Globus pallidus (tissue), 1 donor: ENCODE measurements around the gene HSH2D.
A peak's percentile ranks its signal among the peaks of the same experiment; 100 is the strongest.

ENCODE experiments used
- DNase-seq: peaks from one replicate; pipeline ENCODE4 v3.0.0-alpha.2; 2015; ENCODE audit warnings: low spot score

HSH2D gene

DNA sequence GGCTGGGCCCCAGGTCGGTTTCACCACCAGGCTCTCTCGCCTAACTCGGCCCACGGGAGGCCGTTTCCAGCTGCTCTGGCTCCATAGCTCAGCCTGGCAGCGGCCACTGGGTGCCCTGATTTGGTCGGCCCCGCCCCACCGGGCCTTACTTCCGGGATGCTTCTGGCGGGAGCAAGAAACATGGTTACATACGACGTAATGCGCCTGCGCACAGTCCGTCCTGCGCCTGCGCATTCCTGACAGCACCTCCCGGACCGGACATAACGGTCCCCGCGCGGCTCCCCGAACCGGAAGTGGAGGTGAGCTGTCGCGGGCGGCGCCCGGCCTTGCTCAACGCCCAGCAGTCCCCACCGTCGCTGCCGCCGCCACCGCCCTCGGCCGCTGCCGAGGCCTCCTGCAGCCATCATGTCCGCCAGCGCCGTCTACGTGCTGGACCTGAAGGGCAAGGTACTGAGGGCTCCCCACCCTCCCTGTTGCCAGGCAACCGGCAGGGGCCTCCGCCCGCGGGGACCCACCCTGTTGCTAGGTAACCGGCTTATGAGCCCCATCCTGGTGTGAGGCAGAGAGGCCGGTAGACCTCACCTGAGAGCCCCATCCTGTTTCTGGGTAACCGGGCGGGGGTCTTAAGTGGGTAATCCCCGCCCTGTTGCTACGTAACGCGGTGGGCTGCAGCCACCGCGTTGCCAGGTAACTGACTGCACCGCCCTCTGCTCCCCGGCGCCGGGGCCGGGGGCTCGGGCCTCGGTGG, 54.3 kb downstream of the HSH2D start, which contains the start of gene AP1M1:
AP1M1 (plus strand) TSS at position 290 of the 748 bp plus-strand sequence; CDS start at position 406, 116 bp downstream.
- DNase-seq, result peak; percentile 97

DNA sequence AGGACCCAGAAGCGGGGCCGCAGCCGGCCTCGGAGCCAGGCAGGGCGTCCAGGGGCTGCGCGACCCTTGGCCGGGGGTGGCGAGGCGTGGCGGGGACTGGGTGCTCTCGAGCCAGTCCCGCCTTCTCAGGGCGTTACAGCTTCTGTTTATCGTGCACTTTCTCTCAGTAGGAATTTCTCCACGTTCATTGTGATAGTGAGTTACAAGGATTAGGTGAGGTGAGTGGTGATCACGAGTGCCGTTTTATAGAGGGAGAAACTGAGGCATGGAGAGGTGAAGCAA, 54.8 kb downstream of the HSH2D start:
- no peak for DNase-seq

DNA sequence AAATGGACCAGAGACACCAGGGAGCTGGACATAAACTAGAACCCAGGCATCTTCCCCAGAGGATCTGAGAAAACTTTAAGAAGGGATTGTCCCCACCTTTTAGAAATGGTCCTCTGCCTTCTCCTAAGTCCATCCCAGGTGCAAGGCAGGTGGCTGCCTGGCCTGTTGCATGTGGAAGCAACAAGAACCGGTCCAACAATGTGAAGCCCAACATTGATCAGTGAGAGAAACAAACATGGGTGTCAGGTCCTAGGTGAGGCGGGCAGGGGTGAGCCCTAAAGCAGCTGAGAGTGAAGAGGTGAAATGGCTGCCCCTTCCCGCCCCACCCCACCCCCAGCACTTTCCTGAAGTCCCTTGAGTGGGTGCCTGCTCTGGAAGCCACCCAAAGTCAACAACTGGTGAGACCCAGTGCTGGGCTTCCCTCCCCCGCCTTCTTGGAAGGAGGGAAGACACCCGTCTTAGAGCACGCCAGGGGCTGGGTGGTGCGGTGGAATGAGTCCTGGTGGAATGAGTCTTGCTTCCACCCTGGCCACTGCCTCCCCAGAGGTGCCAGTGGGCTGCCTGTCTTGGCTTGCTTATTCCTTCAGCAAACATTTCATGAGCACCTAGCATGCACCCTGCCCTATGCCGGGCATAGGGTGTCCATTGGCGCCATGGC, 55.9 kb downstream of the HSH2D start:
- DNase-seq, result no peak

DNA sequence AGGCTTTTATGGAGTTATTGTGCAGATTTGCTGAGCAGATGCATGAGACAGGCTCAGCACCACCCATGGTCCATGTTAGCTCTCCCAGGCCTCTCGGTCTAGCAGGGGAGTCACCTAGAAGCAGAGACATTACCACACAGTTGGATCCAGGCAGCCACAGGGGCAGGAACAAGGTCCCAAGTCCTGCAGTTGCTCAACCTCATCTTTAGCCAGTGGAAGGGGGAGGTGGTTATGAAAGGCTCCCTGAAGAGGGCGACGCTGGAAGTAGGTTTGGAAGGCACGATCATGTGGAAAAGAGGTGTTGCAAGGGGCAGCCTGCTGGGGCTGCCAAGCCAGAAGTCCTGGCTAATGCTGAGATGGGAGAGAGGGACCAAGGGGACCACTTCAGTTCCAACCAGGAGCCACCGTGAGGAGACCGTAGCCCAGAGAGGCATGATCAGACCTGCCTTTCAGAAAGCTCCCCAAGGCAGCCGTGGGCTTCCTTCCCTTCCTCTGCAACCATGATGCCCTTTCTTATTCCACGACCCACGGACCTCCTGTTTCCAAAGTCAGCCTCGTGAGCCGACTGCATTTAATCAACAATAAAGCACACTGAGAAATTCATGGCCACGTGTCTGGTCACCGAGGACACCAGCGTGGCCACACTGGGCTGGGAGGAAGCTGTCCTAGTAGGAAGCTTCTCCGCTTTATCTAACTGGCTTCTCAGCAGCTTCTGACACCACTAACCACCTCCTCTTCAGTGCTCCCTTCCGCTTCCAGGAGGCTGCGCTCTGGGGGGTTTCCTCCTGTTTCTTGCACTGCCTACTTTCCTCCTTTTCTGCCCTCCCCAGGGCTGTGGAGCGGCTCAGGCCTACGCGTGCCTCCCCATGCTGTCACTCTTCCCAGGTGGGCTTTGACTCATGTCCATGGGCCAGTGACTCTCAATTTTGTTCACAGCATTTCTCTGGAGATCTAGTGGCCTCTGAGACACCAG, 56.8 kb downstream of the HSH2D start:
- no peak for DNase-seq

DNA sequence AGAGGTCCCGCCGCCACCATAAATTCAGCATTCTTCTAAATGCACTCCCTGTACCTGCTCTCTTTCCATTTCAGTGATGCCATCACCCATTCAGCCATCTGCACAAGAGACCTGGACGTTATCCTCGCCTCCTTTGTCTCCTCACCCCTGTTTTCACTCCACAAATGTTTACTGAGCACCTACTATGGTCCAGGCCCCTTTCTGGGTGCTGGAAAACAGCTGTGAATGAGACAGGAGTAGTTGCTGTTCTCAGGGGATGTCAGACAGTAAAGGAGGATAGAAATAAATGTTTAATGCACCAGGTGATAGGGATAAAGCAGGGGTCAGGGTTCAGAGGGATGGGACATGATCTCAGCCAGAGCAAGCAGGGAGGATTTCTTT, 57.5 kb downstream of the HSH2D start:
- no peak for DNase-seq

DNA sequence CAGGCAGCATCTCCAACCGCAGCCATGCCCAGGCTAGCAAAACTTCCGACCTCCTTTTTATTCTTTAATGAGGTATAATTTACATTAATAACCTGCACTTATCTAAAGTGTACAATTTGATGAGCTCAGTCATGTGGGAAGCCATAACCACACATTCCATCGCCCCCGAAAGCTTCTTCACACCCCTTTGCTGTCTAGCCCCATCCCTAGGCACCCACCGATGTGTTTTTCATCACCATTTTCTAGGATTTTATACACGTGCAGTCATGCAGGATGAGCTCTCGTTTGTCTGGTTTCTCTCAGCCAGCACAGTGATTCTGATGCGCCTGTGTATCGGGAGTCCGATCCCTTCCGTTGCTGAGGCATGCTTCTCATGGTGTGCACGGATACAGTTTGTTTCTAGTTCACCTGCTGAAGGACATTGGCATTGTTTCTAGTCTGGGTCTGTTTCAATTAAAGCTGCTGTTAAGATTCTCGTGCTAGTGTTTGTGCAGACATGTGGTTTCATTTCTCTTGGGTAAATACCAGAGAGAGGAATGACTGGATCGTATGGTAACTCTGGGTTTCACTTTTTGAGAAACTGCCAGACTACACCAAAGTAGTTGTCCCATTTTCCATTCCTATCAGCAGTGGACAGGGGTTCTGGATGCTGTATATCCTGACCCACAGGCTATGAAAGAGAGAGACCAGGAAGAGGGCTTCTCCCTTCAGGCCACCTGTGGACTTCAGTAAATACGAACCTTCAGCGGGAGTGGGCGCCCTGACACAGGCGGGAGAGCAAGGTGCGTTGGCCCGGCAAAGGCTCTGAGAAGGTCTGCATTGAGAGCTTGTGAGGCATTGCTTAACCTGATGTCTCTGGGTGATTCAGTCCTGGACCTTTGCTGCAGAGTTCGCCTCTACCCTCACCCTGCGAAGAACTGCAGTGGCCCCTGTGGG, 59.1 kb downstream of the HSH2D start:
- DNase-seq, result no peak

DNA sequence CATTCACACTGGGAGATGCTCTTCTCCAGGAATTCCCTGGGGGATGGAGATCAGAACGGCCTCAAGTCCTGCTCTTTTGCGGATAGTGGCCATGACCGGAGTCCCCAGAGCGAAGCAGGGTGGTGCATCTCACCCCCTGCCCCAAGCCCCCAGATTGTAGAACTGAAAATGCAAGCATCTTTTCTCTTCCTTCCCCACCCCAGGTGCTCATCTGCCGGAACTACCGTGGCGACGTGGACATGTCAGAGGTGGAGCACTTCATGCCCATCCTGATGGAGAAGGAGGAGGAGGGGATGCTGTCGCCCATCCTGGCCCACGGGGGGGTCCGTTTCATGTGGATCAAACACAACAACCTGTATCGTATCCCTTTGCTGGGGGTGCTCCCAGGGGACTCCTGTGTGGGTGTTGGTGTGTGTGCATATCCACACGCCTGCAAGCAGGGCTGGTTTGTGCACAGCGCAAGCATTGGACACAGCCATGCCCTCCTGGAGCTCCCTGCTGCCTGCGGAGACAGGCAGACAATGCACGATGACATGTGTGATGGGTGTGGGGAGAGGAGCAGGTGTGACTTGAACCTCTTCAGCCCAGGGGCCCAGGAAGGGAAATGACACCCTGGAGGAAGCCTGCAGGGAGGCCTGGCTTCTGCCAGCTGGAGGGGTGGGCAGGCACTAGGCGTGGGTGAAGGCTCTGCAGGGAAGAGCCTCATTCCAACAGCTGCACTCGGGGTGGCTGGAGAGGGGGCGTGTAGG, 59.9 kb downstream of the HSH2D start:
- no peak for DNase-seq

DNA sequence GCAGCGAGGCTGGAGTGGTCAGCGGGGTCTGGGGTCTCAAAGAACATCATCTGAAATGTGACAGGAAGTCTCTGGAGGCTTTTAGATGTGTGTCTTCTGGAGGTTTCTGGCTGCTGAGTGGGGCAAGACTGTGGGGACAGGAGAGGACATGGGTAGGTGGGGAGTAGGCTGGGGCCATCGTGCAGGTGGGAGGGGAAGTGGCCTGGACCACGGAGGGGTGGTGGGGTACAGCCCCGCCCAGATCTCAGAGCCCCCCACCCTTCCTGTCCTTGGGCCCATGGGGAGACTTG, 60.5 kb downstream of the HSH2D start:
- DNase-seq, result no peak

DNA sequence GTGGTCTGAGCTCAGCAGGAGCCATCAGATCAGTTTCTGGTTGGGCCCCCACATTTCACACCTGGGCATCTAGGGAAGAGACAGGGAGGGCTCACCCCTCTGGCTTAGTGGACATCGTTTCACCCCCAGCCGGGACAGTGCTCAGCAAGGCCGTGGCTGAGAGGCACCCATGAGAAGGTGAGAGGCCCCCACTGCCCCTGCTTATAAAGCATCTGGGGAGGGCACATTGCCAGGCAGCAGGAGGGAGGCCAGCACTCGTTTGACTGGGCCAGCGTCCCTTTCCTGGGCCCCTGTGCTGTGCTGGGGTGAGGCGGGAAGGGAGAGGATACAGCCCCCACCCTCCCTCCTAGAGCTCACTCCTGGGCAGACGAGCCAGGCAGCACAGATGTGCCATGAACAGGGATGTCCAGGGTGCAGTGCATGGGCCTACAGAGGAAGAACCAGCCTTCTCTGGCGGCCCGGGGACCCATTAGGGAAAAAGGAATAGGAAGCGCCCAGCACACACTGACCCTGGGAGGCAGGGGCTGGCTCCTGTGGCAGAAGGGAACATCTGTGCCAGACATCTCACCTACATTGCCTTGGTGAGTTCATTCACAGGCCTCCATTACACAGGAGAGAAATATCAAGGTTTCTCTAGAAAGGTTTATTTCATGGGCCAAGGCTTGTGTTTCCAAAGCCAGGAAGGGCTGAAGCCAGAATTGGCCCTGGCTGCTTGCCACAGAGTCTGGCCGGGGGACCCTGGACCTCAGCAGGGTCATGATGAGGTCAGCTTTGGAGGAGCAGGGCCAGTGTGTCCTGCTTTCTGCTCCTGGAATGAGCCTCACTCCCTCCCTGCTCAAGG, 61.9 kb downstream of the HSH2D start:
- DNase-seq, result no peak

DNA sequence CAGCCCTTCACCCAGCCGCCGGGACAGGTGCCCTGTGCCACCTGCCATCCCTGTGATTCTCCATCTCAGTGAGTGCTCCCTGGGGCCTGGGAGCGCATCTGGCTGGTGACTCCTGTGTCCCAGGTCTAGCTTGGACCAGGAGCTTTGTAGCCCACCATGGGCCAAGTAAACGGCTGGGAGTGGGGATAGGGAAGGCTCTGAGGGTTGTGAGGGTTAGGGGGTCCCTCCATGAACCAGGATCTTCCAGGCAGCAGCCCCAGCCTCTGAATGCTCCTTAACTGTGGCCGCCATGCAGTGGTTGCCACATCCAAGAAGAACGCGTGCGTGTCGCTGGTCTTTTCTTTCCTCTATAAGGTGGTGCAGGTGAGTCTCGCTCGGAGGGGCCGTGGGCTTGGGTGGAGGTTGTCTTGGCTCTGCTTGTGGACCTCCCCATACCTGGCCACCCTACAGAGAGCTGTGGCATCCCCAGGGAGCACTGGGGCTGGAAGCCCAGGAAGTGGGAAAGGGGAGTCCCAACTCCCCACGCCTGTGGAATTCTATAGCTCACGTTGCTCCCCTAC, 62.6 kb downstream of the HSH2D start:
- no peak for DNase-seq

DNA sequence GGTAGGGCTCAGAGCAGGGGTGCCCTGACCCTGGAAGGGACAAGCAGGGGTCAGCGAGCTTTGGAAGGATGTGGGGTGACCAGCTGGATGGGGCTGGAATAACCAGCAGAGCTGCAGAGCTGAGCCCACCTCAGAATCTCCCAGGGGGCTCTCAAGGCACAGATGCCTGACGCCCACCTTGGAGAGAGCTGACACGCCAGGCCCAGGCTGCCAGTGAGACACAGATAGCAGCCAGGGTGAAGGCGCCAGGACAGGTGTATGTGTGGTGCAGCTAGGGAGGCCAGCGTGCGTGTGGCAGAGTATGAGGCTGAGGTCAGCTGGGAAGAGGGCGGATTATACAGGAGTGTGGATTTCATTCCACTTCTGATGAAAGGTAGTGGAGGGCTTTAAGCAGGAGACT, 63.2 kb downstream of the HSH2D start:
- no peak for DNase-seq

DNA sequence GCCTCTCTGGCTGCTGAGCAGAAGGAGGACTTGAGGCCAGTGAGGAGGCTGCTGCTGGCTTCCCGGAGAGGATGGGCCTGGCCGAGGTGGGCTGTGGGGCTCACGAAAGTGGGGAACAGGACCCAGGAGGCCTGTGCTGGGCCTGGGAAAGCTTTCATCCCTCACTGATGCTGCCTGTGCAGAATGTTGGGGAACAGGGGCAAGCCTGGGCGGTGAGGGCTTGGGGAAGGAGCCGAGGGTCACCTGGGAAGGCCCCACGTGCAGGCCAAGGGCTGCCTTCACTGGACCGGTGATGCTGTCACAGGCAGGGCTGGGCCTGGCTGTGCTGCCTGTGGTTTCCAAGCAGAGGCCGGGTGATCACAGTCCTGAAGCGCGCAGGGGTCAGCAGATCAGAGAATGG, 63.6 kb downstream of the HSH2D start:
- no peak for DNase-seq

DNA sequence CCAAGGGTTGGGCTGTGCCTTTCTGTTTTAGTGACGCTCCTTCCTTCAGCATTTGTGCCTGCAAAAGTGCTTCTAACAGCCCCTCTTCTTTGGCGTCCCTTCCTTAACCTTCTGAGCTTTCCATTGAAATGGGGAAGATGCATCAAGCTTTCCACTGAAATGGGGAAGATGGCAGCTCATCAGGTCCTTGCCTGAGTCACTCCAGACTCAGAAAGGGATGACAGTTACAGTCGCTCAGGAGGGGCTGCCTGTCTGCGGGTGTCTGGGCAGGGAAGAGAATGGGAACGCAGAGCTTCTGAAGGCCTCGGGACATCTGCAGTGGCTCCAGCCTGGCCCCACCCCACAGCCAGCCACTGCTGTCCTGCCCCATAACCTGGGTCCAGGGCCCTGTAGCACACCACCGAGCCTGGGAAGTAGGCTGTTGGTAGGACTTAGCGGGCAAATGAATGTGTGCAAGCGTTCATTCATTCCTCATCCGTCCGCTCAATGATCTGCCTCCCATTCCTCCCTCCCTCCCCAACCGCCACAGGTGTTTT, 64.1 kb downstream of the HSH2D start:
- DNase-seq, result no peak
